Measurements from ENCODE around the gene RABGGTB.
"Not testable (repeated sequence)": the region's sequence is repeated elsewhere in the genome, so short reads cannot be mapped to it uniquely, and the experiment has no call there.

Gene RABGGTB

DNA sequence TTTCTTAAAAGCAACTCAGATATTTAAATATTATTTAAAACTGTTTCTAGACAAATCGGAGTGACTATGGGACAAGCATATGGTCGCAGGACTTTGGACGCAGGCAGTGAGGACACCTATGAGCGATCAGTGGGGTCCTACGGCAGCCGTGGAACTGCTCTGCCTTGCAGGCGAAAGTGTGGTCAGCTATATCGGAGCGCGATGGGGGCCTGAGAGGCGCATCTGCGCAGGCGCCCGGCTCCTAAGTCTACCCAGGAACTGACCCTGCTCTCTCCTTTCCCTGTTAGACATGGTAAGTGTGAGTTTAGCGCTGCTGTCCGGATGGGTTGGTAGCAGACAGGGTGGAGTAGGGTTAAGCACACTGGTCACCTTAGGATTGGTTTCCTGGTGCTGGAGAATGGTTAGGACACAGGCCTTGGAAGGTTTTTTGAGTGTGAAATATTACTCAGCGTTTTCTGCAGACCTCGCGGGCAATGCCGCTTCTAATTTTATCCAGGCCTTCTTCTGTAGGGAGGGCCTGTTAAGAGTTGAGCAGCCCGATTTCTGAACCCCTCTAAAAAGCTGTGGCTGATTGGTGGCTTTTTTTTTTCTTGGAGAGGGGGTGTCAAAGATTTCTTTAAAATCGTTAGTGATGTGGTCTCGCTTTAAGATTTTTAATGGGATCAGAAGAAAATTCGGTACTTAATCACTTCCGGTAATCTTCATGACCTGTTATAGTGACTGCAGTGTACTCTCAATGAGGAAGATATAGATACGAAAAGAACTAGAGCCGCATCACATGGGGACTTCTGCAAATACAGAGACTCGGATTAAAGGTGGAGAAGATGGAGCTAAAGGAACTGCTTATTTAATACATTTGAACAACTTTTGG lies at the start of gene RABGGTB:
RABGGTB (plus strand) TSS at position 274 of the 871 bp plus-strand sequence; CDS start at position 290, 16 bp downstream.
- peak; percentile 69 for DNase-seq

GRCh38 chr1:75742047-75742625 lies 43.9 kb upstream of the RABGGTB start:
- DNase-seq = no peak

DNA sequence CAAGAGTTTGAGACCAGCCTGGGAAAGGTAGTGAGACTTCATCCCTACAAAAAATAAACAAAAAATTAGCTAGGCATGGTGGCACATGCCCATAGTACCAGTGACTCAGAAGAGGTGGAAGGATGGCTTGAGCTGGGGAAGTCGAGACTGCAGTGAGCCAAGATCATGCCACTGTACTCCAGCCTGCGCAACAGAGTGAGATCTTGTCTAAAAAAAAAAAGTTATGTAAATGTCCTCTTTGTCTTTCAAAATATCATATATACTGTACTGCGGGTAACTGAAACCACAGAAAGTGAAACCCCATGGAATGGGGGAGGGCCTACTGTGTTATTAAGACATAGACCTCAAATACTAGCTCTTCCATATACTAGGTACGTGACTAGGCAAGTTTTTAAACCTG lies 40.8 kb upstream of the RABGGTB start:
- no peak for DNase-seq

DNA sequence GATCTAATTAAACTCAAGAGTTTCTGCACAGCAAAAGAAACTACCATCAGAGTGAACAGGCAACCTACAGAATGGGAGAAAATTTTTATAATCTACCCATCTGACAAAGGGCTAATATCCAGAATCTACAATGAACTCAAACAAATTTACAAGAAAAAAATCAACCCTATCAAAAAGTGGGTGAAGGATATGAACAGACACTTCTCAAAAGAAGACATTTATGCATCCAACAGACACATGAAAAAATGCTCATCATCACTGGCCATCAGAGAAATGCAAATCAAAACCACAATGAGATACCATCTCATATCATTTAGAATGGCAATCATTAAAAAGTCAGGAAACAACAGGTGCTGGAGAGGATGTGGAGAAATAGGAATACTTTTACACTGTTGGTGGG lies 28.8 kb upstream of the RABGGTB start:
- DNase-seq = not testable (repeated sequence)

DNA sequence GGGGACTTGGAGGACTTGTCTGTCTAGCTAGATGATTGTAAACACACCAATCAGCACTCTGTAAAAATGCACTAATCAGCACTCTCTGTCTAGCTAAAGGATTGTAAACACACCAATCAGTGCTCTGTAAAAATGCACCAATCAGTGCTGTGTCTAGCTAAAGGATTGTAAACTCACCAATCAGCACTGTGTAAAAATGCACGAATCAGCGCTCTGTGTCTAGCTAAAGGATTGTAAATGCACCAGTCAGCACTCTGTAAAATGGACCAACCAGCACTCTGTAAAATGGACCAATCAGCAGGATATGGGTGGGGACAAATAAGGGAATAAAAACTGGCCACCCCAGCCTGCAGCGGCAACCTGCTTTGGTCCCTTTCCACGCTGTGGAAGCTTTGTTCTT lies 27.5 kb upstream of the RABGGTB start:
- DNase-seq = not testable (repeated sequence)

GRCh38 chr1:75764057-75764655 lies 21.9 kb upstream of the RABGGTB start:
- no peak for DNase-seq

GRCh38 chr1:75765697-75766355 lies 20.2 kb upstream of the RABGGTB start:
- no peak for DNase-seq

- no peak for DNase-seq
Observed at GRCh38 chr1:75768016-75768415, 18.0 kb upstream of the RABGGTB start.

DNA sequence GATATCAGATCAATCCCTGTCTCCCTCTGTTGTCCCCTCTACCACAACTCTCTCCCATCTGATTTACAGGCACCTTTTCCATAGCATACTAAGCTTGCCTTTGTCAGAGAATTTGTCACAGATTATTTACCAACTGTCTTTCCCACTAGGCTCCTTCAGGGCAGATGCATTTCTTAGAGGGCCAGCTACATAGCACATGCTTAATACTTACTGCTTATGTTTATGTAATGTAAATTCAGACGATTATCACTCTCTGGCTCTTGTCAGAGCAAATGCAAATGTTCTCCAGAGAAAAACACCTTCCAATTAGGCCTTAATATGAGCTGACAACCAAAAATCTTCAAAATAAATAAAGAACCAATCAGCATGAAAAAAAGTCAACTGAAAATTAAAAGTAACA lies 15.3 kb upstream of the RABGGTB start:
- no peak for DNase-seq

DNA sequence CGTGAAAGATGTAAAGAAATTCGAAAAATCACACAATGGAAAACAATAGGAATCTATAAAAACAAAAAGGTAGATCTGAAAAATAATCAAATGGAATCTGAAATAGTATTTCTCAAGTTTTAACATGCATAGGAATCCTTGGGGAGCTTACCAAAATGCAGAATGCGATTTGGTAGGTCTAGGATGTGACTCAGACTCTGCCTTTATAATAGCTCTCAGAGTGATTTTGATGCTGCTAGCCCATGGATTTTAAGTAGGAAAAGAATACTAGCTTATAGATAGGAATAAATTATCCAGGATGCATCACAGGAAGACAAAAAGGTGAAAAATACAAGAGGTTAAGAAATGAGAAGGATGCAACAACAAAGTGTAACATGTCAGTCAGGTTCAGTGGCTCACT lies 14.1 kb upstream of the RABGGTB start:
- no peak for DNase-seq

GRCh38 chr1:75777812-75778211 lies 8.2 kb upstream of the RABGGTB start:
- not testable (repeated sequence) for DNase-seq

DNA sequence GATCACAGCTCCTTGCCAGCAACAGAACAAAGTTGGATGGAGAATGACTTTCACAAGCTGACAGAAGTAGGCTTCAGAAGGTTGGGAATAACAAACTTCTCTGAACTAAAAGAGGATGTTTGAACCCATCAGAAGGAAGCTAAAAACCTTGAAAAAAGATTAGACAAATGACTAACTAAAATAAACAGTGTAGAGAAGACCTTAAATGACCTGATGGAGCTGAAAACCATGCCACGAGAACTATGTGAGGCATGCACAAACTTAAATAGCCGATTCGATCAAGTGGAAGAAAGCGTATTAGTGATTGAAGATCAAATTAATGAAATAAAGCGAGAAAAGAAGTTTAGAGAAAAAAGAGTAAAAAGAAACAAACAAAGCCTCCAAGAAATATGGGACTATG lies 7.4 kb upstream of the RABGGTB start:
- not testable (repeated sequence) for DNase-seq

DNA sequence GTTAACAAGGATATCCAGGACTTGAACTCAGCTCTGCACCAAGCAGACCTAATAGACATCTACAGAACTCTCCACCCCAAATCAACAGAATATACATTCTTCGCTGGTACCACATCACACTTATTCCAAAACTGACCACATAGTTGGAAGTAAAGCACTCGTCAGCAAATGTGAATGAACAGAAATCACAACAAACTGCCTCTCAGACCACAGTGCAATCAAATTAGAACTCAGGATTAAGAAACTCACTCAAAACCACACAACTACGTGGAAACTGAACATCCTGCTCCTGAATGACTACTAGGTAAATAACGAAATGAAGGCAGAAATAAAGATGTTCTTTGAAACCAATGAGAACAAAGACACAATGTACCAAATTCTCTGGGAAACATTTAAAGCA lies 5.9 kb upstream of the RABGGTB start:
- not testable (repeated sequence) for DNase-seq

- DNase-seq = not testable (repeated sequence)
Observed at GRCh38 chr1:75783920-75784319, 2.1 kb upstream of the RABGGTB start.

- no peak for DNase-seq
Observed at GRCh38 chr1:75785320-75785982, 605 bp upstream of the RABGGTB start.

DNA sequence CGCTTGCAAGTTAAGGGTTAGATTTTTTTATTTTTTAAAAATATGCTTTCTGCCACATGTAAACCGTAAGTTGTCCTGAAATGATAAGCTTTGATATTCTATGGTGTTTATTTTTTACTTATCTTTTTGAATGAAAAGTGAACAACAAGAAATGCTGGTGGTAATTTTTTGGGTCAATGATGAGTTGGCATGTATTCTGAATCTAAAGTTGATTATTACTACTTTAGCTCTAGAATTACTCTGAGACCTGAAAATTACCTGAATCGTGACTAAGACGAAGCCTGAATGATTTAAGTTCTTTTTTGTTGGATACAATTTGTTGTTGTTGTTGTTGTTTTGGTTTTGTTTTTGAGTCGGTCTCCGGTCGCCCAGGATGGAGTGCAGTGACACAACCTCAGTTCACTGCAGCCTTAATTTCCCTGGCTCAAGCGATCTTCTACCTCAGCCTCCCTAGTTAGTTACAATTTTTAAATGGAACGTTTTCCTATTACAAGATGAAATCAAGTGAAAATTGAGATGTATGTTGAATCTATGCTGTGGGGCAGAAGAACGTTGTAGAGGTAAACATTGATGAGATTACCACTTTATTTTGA lies 941 bp downstream of the RABGGTB start:
- DNase-seq = no peak

DNA sequence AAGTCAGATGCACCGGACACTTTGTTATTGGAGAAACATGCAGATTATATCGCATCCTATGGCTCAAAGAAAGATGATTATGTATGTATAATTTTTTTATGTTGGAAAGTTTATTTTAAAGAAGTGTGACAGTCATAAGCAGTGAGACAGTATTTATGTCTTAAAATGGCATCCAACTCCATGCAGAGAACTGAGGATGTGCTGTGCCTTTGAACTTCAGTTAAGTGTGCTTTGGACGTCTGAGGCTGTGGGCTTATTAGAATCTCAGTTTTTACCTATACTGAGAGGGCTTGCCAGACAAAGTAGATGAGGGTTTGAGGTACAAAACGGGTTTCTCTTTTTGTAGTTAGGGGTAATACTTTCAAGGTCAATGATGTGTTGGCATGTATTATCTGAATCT lies 1.5 kb downstream of the RABGGTB start:
- no peak for DNase-seq

DNA sequence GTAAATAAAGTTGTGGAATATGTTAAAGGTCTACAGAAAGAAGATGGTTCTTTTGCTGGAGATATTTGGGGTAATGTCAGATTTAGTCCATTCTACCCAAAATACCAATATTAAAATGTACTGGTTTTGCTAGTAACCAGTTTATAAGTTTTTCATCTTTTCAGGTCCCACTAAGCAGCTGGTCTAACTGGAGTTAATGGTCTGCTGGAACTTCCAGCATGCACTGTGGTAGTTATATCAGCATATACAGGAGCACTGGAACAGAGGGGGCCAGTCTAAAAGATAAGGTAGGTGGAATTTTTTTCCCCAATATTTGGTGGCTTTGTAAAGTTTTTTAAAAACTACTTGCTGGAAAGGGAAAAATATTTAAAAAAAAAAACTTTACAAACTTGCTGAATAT lies 3.9 kb downstream of the RABGGTB start:
- no peak for DNase-seq

DNA sequence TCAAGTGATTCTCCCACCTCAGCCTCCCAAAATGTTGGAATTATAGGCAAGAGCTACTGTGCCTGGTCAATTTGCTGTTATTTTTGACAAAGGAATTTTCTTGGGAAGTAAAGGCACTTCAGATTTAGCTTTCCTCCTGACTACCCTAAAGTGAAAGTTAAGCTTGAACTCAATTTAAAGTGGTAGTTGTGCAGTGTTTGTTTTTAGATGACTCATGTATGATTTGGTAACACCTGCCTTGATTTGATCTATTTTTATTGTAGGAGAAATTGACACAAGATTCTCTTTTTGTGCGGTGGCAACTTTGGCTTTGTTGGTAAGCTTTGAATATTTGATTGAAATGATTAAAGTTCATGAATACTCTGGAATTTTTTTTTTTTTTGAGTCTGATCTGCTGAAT lies 5.0 kb downstream of the RABGGTB start:
- no peak for DNase-seq

- DNase-seq = no peak
Observed at GRCh38 chr1:75792091-75792490, 6.0 kb downstream of the RABGGTB start.

GRCh38 chr1:75794382-75794781 lies 8.3 kb downstream of the RABGGTB start:
- DNase-seq = no peak

- DNase-seq = no peak
Observed at GRCh38 chr1:75795703-75796193, 9.7 kb downstream of the RABGGTB start.

Data from GOT3 (cell line).